HepG2 (cell line): ENCODE data around the gene SHFL. TPM values are rescaled to one million over a fixed set of nuclear protein-coding genes. Genes with fewer than 3 reads are reported as not detected.

ENCODE experiments used
- HNRNPL ChIP-seq: fragments of 200-400 bp; formaldehyde crosslinking; IDR thresholded peaks from 2 replicates; pipeline ENCODE4 v1.6.1; 2017; ENCODE audit warnings: mild to moderate bottlenecking, low read depth, low read length
- MATR3 ChIP-seq: sonication (generic); formaldehyde crosslinking; IDR thresholded peaks from 2 replicates; pipeline ENCODE4 v1.4.0; 2020; ENCODE audit warnings: missing genetic modification reagents
- NFIC ChIP-seq: IDR thresholded peaks from 2 replicates; pipeline ENCODE4 v1.6.1; 2012; ENCODE audit warnings: mild to moderate bottlenecking, low read length, inconsistent platforms
- NFYB ChIP-seq: sonication (generic); formaldehyde crosslinking; IDR thresholded peaks from 2 replicates; pipeline ENCODE4 v1.4.0; 2020; ENCODE audit warnings: missing genetic modification reagents
- NR1H2 ChIP-seq: sonication (generic); formaldehyde crosslinking; IDR thresholded peaks from 2 replicates; pipeline ENCODE4 v1.8.1; 2022; ENCODE audit warnings: low read depth, missing genetic modification reagents, borderline replicate concordance
- PHF21A ChIP-seq: sonication (generic); formaldehyde crosslinking; IDR thresholded peaks from 2 replicates; pipeline ENCODE4 v1.5.0; 2020; ENCODE audit warnings: mild to moderate bottlenecking, missing genetic modification reagents
- PLRG1 ChIP-seq: fragments of 450-650 bp; conservative IDR thresholded peaks from 2 replicates; pipeline ENCODE4 v1.6.1; 2016
- POLR2A ChIP-seq, 2 experiments: IDR thresholded peaks; 2 replicates each; pipeline ENCODE4 v1.6.1; 2011; ENCODE audit warnings: low read depth in 2 of 2, low read length in 2 of 2, mild to moderate bottlenecking in 1 of 2, moderate library complexity in 1 of 2; ENCODE audit not compliant: insufficient read depth in 1 of 2
- REL ChIP-seq: sonication (generic); formaldehyde crosslinking; conservative IDR thresholded peaks from 2 replicates; pipeline ENCODE4 v1.8.0; 2022; ENCODE audit warnings: mild to moderate bottlenecking, missing genetic modification reagents, moderate library complexity
- SNAPC5 ChIP-seq: sonication (generic); formaldehyde crosslinking; IDR thresholded peaks from 2 replicates; pipeline ENCODE4 v1.8.1; 2023; ENCODE audit warnings: mild to moderate bottlenecking, missing genetic modification reagents, borderline replicate concordance
- WIZ ChIP-seq: sonication (generic); formaldehyde crosslinking; IDR thresholded peaks from 2 replicates; pipeline ENCODE4 v1.5.1; 2020; ENCODE audit warnings: mild to moderate bottlenecking, missing genetic modification reagents
- ZBTB1 ChIP-seq: sonication (generic); formaldehyde crosslinking; IDR thresholded peaks from 2 replicates; pipeline ENCODE4 v1.4.0; 2020; ENCODE audit warnings: missing genetic modification reagents, borderline replicate concordance
- ZBTB8A ChIP-seq: sonication (generic); formaldehyde crosslinking; IDR thresholded peaks from 2 replicates; pipeline ENCODE4 v1.4.0; 2020; ENCODE audit warnings: mild to moderate bottlenecking, low read depth, missing genetic modification reagents, borderline replicate concordance
- ZFP41 ChIP-seq: sonication (generic); formaldehyde crosslinking; IDR thresholded peaks from 2 replicates; pipeline ENCODE4 v1.4.0; 2020; ENCODE audit warnings: mild to moderate bottlenecking, missing genetic modification reagents, borderline replicate concordance
- ZNF256 ChIP-seq: sonication (generic); formaldehyde crosslinking; conservative IDR thresholded peaks from 2 replicates; pipeline ENCODE4 v1.4.0; 2020; ENCODE audit warnings: missing genetic modification reagents
- ZNF296 ChIP-seq: sonication (generic); formaldehyde crosslinking; conservative IDR thresholded peaks from 2 replicates; pipeline ENCODE4 v1.5.0; 2020; ENCODE audit warnings: mild to moderate bottlenecking, missing genetic modification reagents
- ZNF350 ChIP-seq: sonication (generic); formaldehyde crosslinking; IDR thresholded peaks from 2 replicates; pipeline ENCODE4 v1.4.0; 2020; ENCODE audit warnings: mild to moderate bottlenecking, low read depth, missing genetic modification reagents, borderline replicate concordance
- ZNF382 ChIP-seq: sonication (generic); formaldehyde crosslinking; IDR thresholded peaks from 2 replicates; pipeline ENCODE4 v1.5.0; 2020; ENCODE audit warnings: missing genetic modification reagents, mild to moderate bottlenecking, borderline replicate concordance
- ZNF546 ChIP-seq: sonication (generic); formaldehyde crosslinking; conservative IDR thresholded peaks from 2 replicates; pipeline ENCODE4 v1.8.1; 2023; ENCODE audit warnings: mild to moderate bottlenecking, missing genetic modification reagents
- ZNF605 ChIP-seq: sonication (generic); formaldehyde crosslinking; IDR thresholded peaks from 2 replicates; pipeline ENCODE4 v1.8.0; 2022; ENCODE audit warnings: mild to moderate bottlenecking, missing genetic modification reagents
- ZNF674 ChIP-seq: sonication (generic); formaldehyde crosslinking; IDR thresholded peaks from 2 replicates; pipeline ENCODE4 v1.5.0; 2020; ENCODE audit warnings: low read depth, mild to moderate bottlenecking, missing genetic modification reagents
- polyA plus RNA-seq, 8 experiments: library from polyadenylated mRNA; depleted of rRNA in 3 of 8; stranded (reverse) in 7 of 8; unstranded in 1 of 8; fragments of >200 nt; fragmentation: Illumina TruSeq in 4 of 8; extraction: Trizol in 4 of 8; gene quantifications; 2 replicates each; pipeline versions ENCODE4 v1.2.1 to v1.2.3, GENCODE V29; 2011 to 2016; ENCODE audit warnings: low read depth in 4 of 8, missing spikeins in 1 of 8, mixed read lengths in 1 of 8; ENCODE audit not compliant: insufficient read depth in 1 of 8
- total RNA-seq, 5 experiments: library from RNA; depleted of rRNA; stranded (reverse); fragments of >200 nt; fragmentation: Illumina TruSeq; extraction: Trizol; gene quantifications; 2 replicates each; pipeline ENCODE4 v1.2.3, GENCODE V29; 2016; ENCODE audit warnings: low read depth in 1 of 5
- TF ChIP-seq, protein P1 (sequence below), 2 experiments: sonication (generic) in 1 of 2; formaldehyde crosslinking in 1 of 2; IDR thresholded peaks; 2 replicates each; pipeline versions ENCODE4 v1.4.0 to v1.6.1; 2016 to 2020; ENCODE audit warnings: borderline replicate concordance in 1 of 2, low read depth in 1 of 2, mild to moderate bottlenecking in 1 of 2, missing genetic modification reagents in 1 of 2
- TF ChIP-seq, protein P2 (sequence below), 2 experiments: sonication (generic) in 1 of 2; formaldehyde crosslinking in 1 of 2; IDR thresholded peaks; 2 replicates each; pipeline versions ENCODE4 v1.5.1 to v1.6.1; 2011 to 2020; ENCODE audit warnings: borderline replicate concordance in 1 of 2, low read depth in 1 of 2, low read length in 1 of 2, mild to moderate bottlenecking in 1 of 2, missing genetic modification reagents in 1 of 2, moderate library complexity in 1 of 2

The SHFL gene
- total and polyA plus RNA-seq, 2 of the 13 experiments (the other 11 are each of a cell fraction or from before 2014, with no cell fraction given) = 12.3 to 36.4 TPM

GRCh38 chr19:10114651-10115391, 28.7 kb downstream of the SHFL start (continued):
- TF ChIP-seq ZBTB8A (CRISPR knock-in tag) (no peak), ZNF350 (CRISPR knock-in tag) (no peak; the same call in 1 of the 2 replicates), ZFP41 (CRISPR knock-in tag) (no peak), ZNF382 (CRISPR knock-in tag) (no peak), ZNF674 (CRISPR knock-in tag) (no peak), NR1H2 (no peak), MATR3 (CRISPR knock-in tag) (no peak), PHF21A (CRISPR knock-in tag) (no peak), SNAPC5 (CRISPR knock-in tag) (no peak), NFIC (no peak), ZBTB1 (no peak), REL (CRISPR knock-in tag) (no peak; the same call in 1 of the 2 replicates), ZNF256 (CRISPR knock-in tag) (no peak), POLR2A (IDR thresholded peaks at IDR 0.05; ENCODE audit: insufficient read depth in 1 of 2, low read depth in 2 of 2, low read length in 2 of 2) (peak; percentile 1 to 14; a peak in 2 of 4 replicates), PLRG1 (no peak), NFYB (CRISPR knock-in tag) (no peak), WIZ (CRISPR knock-in tag) (no peak), ZNF296 (CRISPR knock-in tag) (no peak), ZNF605 (0 out of 2 replicates have a peak, but pooled peaks have one; percentile 3), HNRNPL (no peak), ZNF546 (CRISPR knock-in tag) (no peak)
- TF ChIP-seq, protein P1, sequence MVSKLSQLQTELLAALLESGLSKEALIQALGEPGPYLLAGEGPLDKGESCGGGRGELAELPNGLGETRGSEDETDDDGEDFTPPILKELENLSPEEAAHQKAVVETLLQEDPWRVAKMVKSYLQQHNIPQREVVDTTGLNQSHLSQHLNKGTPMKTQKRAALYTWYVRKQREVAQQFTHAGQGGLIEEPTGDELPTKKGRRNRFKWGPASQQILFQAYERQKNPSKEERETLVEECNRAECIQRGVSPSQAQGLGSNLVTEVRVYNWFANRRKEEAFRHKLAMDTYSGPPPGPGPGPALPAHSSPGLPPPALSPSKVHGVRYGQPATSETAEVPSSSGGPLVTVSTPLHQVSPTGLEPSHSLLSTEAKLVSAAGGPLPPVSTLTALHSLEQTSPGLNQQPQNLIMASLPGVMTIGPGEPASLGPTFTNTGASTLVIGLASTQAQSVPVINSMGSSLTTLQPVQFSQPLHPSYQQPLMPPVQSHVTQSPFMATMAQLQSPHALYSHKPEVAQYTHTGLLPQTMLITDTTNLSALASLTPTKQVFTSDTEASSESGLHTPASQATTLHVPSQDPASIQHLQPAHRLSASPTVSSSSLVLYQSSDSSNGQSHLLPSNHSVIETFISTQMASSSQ (IDR thresholded peaks at IDR 0.05; ENCODE audit: low read depth) = no peak
- TF ChIP-seq, protein P1 (CRISPR knock-in tag; IDR thresholded peaks at IDR 0.05; ENCODE audit: borderline replicate concordance) = no peak
- TF ChIP-seq, protein P2, sequence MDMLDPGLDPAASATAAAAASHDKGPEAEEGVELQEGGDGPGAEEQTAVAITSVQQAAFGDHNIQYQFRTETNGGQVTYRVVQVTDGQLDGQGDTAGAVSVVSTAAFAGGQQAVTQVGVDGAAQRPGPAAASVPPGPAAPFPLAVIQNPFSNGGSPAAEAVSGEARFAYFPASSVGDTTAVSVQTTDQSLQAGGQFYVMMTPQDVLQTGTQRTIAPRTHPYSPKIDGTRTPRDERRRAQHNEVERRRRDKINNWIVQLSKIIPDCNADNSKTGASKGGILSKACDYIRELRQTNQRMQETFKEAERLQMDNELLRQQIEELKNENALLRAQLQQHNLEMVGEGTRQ (IDR thresholded peaks at IDR 0.05; ENCODE audit: low read depth, low read length) = no peak
- TF ChIP-seq, protein P2 (CRISPR knock-in tag; IDR thresholded peaks at IDR 0.05; ENCODE audit: borderline replicate concordance) = no peak
